GM18517 (cell line): ENCODE data around the gene ATP1A3.
"Not testable (repeated sequence)": the region's sequence is repeated elsewhere in the genome, so short reads cannot be mapped to it uniquely, and the experiment has no call there.

ENCODE experiments used
- ATAC-seq: cut with Tn5 transposase; IDR thresholded peaks from one replicate; pipeline ENCODE4 v1.9.1; 2021; ENCODE audit warnings: mild to moderate bottlenecking, moderate library complexity; ENCODE audit not compliant: unreplicated experiment

The ATP1A3 gene

DNA sequence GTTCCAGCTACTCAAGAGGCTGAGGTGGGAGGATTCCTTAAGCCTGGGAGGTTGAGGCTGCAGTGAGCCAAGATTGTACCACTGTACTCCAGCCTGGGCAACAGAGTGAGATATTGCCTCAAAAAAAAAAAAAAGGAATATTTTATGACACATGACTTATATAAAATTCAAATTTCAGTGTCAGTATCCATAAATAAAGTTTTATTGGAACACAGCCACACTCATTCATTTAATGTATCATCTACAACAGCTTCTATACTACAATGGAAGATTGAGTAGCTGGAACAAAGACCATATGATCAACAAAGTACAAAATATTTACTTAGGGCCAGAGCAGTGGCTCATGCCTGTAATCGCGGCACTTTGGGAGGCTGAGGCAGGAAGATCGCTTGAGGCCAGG is 18.7 kb upstream of the ATP1A3 start:
- not testable (repeated sequence) for ATAC-seq

- no peak for ATAC-seq
These were observed 16.5 kb upstream of the ATP1A3 start for GRCh38 chr19:42010245-42011126.

DNA sequence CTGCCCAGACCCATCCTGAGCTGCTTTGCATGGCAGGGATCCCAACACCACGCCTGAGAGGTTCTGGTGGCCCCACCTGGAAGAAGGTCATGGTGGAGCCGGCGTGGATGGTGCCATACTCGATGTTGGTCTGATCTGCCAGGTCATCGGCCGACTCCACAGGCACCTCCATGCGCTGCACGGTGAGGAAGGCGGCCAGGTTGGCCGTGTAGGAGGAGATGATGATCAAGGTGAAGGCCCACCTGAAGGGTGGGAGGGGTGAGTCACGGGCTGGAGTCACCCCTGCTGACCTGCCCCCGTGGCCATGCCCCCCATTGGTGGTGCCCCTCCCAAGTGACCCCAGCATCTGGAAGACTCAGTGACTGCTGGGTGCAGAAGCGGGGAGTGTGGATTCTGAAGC is 12.5 kb upstream of the ATP1A3 start:
- ATAC-seq: no peak

GRCh38 chr19:42005504-42005903 is 11.5 kb upstream of the ATP1A3 start:
- no peak for ATAC-seq

DNA sequence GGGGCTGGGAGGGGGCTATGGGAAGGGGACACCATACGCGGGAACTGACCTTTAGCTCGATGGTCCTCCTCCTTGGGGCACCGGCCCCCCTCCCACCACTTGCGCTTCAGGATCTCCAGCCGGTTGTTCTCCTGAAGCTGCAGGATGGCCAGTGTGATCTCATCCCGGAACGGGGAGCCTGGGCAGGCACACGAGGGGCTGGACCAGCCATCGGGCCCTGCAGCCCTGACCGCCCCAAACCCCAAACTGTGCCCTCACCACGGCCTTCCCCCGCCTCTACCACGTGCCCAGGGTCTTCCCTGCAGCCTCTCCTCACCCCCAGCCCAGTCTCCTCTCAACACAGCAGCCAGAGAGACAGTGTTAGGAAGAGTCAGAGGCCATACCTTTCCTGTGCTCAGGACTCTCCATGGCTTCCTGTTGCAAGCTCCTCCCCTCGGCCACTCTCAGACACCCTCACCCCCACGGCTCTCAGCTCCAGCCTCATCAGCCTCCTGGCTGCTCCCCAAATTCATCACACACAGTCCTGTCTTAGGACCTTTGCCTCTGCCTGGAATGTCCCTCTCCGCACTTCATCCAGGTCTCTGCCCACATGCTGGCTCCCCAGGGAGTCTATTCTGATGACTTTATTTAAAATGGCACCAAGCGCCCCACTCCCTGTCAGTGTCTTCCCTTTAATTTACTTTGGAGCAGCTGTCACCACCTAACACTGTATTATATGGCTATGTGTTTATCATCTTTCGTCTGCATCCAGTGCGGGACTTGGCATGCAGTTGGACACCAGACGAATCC is 9.7 kb upstream of the ATP1A3 start:
- no peak for ATAC-seq

DNA sequence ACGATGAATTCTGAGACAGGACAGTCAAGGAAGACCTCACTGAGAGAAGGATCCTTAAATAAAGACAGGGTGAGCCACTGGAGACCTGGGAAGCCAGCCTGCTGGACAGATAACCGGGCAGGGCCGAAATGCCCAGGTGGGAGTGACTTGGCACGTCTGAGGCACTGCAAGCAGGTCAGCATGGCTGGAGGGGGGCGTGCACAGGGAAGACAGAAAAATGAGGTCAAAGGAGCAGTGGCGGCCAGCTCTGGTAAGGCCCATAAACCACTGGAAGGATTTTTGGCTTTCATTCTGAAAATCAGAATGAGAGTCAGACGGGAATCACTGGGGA is 5.8 kb upstream of the ATP1A3 start:
- ATAC-seq: no peak

- no peak for ATAC-seq
These were observed 5.2 kb upstream of the ATP1A3 start for GRCh38 chr19:41999071-41999877.

- ATAC-seq: no peak
These were observed 4.4 kb upstream of the ATP1A3 start for GRCh38 chr19:41998246-41999020.

DNA sequence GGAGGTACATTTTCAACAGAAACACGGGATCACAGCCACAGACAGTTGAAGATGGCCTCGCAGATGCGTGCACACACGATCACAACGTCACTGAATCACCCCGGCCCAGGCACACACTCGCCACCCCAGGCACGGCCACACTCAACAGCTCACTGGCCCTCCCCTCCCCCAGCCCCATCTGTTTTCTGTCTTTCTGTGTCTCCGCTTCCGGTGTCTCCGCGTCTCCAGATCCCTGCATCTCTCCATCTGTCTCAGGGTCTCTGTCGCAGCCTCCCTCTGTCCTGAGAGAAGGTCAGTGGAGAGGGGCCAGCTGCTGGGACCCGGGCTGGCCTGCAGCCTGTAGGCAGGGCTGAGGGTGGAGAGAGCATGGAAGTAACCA is 3.8 kb upstream of the ATP1A3 start:
- ATAC-seq: no peak

DNA sequence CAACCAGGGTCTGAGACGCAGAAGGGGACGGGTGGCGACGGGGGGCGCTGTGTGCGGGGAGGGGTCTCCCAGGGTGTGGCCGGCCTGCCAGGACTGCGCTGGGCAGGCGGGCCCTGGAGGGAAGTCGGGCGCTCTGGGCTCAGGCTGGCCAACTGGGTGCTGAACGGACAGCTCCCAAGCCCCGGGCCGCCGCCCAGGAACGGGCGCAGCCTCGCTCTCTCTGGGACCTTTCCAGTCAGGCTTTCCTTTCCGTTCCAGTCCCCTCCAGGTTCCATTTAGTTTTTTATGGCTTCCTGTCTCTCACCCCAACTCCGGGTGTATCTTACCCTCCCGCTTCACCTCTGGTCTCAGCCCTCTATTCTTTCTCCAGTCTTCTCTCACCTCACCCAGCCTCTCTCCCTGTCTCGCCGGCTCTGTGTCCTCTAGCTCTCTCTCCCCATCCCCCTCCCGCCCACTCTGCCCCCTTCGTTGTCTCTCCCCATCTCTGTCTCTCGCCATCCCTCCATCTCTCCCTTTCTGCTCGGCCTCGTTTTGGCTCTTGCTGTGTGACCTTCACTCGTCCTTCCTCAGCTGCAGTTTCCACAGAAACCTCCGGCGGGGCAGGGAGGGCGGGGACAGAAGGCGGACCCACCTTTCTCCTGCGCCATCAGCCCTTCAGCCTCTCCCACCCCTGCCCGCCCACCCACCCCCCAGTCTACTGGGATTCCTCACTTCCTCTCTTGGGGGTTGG is 3.3 kb upstream of the ATP1A3 start:
- ATAC-seq: no peak

DNA sequence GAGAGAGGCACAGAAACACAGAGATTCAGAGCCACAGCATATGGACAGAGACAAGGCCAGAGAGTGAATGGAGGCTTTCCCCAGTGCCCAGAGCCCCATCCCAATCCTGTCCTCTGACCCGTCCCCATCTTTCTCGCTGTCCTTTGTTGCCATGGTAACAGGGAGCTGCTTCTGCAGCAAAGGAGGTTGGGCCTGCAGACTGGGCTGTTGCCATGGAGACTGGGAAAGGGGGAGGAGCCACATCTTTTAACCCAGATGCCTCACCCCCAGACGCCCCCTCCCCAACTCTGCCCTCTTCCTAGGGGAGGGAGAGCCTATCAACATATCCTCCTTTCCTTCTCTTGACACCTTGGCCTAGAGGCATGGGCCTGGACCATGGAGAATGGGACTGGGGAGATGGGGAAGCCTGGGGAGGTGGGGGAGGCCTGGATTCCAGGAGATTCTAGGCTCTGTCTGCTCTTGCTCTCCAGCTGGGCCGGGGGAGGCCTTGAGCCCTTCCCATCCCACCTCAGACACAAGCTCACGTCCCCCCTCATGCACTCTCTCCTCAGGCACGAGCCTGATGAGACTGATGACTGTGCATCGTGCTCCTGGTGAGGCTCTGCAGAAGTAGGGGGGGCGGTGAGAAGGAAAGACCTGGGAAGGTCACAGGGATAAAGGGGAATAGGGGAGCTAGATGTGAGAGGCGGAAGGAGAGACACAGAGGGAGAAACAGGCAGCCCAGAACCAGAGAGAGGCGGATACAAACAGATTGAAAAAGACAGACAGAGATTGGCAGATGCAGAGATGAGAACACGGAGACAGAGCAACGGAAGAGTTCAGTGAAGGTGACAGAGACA is 2.1 kb upstream of the ATP1A3 start:
- no peak for ATAC-seq

- ATAC-seq: no peak
These were observed 1.2 kb upstream of the ATP1A3 start for GRCh38 chr19:41994994-41995958.

DNA sequence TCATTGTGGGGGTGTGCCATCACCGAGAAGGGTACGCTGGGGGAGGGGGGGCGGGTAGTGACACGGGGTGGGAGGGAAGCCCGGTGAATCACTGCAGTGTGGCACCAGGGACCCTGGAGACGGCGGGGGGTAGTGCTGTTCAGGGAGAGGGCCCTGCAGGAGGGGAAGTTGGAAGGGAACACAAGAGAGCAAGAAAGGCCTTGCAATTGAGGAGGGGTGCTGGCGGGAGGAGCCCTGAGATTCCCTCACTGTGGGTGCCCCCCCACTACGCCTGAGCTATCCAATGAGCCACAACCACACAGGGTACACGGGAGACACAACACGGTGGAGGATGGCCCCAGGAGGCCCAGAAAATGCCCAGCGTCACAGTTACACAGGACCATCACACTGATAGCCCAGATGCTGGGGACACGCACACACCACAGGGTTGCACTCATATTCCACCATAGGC is 516 bp upstream of the ATP1A3 start:
- ATAC-seq: no peak

GRCh38 chr19:41991925-41992569 is 2.0 kb downstream of the ATP1A3 start:
- ATAC-seq: not testable (repeated sequence)

GRCh38 chr19:41991025-41991424 is 3.0 kb downstream of the ATP1A3 start:
- ATAC-seq: no peak

- no peak for ATAC-seq
These were observed 3.4 kb downstream of the ATP1A3 start for GRCh38 chr19:41990615-41991014.

- ATAC-seq: no peak
These were observed 4.0 kb downstream of the ATP1A3 start for GRCh38 chr19:41990028-41990427.
